Esophagus squamous epithelium (tissue), 4 donors: Measurements from ENCODE around the gene RAB44.

Source experiments
- POLR2A ChIP-seq, 4 donors: fragments of 450-650 bp; IDR thresholded peaks; one replicate each; pipeline ENCODE4 v1.6.1; 2017; ENCODE audit warnings: antibody characterized with exemption in 4 of 4, mild to moderate bottlenecking in 4 of 4, moderate library complexity in 3 of 4
- TF ChIP-seq, protein P1 (sequence below), 6 experiments: fragments of 450-650 bp in 4 of 6; fragments of 200-600 bp in 2 of 6; sonication (generic) in 2 of 6; IDR thresholded peaks; one replicate each; pipeline ENCODE4 v1.5.1; 2016 to 2019; ENCODE audit warnings: antibody characterized with exemption in 6 of 6, mild to moderate bottlenecking in 4 of 6, moderate library complexity in 4 of 6

GRCh38 chr6:36757206-36757605 lies 59.6 kb downstream of the RAB44 start:
- TF ChIP-seq, protein P1, sequence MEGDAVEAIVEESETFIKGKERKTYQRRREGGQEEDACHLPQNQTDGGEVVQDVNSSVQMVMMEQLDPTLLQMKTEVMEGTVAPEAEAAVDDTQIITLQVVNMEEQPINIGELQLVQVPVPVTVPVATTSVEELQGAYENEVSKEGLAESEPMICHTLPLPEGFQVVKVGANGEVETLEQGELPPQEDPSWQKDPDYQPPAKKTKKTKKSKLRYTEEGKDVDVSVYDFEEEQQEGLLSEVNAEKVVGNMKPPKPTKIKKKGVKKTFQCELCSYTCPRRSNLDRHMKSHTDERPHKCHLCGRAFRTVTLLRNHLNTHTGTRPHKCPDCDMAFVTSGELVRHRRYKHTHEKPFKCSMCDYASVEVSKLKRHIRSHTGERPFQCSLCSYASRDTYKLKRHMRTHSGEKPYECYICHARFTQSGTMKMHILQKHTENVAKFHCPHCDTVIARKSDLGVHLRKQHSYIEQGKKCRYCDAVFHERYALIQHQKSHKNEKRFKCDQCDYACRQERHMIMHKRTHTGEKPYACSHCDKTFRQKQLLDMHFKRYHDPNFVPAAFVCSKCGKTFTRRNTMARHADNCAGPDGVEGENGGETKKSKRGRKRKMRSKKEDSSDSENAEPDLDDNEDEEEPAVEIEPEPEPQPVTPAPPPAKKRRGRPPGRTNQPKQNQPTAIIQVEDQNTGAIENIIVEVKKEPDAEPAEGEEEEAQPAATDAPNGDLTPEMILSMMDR (IDR thresholded peaks at IDR 0.05) = no peak
- no peak for TF ChIP-seq POLR2A (IDR thresholded peaks at IDR 0.05)
